Hematopoietic multipotent progenitor cell treated with erythropoietin and hydrocortisone succinate and interleukin-3 and kit ligand, for 17 days (in vitro differentiated cells): Measurements from ENCODE around the gene KIF26B.
"Not testable (repeated sequence)": the region's sequence is repeated elsewhere in the genome, so short reads cannot be mapped to it uniquely, and the experiment has no call there.

Experiments
- DNase-seq: peaks from one replicate; pipeline ENCODE4 v3.0.0-alpha.2; 2015; ENCODE audit warnings: low spot score

KIF26B gene

DNA sequence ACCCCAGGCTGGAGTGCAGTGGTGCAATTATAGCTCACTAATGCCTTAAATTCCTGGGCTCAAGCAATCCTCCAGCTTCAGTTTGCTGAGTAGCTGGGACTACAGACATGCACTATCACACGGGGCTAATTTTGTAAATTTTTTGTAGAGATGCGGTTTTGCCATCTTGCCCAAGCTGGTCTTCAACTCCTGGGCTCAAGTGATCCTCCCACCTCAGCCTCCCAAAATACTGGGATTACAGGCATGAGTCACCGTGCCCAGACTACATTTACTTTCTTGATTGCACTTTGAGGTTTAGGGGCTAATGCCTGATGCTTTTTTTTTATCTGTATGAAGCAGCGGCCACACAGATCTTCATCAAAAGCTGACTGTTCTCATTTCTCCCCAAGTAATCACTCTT, 124.6 kb downstream of the KIF26B start:
- DNase-seq: no peak

DNA sequence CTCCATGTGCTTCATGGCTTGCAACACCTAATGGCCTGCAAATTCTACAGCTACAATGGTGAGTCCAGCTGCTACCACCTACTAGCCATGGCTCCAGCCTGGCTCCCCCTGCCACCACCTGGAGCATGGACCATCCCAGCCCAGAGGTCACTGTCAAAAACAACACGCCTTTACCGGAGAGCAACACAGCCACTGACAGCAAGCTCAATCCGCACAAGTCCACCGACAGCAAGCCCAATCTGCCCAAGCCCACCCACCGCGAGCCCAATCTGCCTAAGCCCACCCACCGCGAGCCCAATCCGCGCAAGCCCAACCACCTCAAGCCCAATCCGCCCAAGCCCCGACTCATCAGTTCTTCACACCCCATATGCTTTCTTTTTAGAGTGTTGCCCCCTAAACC, 128.2 kb downstream of the KIF26B start:
- no peak for DNase-seq

DNA sequence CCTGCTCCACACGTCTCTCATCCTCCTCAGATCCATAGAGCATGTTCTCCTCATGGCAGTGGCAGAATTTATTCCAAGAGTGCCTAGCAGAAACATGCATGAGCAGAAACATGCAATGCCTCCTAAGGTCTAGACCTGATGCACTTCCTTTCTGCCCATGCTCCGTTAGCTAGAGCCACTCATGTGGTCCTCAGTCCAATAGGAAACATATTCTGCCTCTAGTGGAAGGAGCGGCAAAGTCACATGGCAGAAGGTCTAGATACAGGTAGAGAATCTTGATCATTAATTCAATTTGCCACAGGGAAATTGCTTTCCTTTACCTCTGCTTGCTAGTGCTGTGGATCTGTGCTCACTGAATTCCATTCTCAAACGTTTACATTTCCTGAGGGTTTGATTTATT, 130.4 kb downstream of the KIF26B start:
- no peak for DNase-seq

DNA sequence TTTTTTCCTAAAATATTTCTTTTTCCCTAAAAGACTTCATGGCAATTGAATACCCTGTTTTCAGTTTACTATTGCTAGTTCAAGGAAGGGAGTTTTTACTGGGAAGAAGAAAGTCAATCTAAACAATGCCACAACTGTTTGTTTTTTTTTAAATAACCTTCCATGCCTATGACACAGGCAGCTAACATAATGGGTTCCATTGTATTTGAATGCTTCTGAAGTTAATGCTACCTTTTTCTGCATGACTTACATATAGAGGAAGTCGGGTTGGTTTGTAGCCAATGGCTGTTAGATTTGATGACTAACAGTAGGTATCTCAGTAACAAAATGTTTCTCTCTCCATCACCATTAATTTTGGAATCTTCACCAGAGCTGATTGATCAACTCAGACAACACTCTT, 134.0 kb downstream of the KIF26B start:
- no peak for DNase-seq

DNA sequence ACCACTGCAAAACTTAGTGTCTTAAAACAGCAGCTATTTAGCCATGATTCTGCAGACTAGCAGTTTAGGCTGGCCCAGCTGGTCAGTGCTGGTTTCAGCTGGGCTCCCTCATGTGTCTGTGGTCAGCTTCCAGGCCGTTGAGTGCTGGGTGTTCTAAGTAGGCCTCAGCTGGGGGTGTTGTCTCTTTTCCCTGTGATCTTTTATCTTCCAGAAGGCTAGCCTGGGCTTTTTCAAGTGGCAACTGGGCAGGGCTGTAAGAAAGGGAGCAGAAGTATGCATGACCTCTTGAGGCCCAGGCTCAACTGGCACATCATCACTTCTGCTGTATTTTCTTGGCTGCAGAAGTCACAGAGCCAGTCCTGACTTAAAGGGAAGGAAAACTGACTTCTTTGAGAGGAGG, 136.1 kb downstream of the KIF26B start:
- DNase-seq: no peak

DNA sequence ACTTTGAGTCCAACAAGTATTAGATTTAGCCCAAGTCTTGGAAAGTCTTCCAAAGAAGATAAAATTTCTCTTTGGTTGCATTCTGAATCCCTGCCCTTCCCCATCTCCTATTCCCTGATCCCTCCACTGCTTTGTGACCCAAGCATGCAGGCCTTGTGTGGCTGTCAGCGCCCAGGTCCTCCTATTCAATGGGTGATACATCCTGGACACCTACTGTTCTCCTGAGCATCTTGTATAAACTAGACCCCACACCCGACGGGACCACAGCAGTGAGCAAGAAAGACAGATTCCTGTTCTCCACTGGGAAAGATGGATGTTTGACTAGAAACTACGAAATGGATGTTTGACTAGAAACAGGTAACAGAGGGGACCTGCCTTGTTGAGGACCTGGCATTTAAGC, 136.6 kb downstream of the KIF26B start:
- no peak for DNase-seq

DNA sequence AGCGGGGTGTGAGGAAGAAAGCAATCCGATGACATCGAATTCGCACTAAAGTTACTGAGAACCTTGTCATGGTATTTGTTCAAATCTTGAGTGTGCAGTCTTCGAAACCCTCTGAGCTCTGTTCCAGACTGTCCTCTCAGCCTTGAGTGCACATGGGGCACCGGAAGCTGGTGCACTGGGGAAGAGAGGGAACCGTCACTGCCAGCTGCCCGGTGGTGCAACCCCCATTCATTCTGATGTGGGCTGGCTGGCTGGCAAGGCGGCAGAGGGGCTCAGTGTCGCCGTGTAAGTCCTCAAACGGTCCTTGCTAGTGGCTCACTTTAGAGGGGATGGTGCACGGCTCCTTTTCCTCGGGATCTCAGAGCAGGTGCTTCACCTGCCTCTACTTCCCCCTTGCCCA, 137.4 kb downstream of the KIF26B start:
- no peak for DNase-seq

DNA sequence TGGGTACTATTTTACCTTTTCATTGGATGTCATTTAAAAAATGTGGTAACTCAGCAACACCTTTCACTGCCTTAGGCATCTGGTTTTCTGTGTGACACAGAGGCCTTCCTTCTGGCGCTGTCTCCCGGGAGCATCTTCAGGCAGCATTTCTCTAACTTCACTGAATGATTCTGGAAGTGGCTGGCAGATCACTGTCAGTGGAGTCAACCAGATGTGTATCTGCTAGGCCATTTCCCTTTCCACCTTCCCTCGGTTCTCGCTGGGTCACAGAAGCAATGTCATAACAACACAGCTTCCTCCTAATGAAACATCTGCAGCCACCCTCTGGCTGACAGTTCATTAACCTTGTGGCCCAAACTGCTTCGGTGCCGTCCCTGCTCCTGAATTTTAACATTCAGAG, 137.8 kb downstream of the KIF26B start:
- DNase-seq: no peak

DNA sequence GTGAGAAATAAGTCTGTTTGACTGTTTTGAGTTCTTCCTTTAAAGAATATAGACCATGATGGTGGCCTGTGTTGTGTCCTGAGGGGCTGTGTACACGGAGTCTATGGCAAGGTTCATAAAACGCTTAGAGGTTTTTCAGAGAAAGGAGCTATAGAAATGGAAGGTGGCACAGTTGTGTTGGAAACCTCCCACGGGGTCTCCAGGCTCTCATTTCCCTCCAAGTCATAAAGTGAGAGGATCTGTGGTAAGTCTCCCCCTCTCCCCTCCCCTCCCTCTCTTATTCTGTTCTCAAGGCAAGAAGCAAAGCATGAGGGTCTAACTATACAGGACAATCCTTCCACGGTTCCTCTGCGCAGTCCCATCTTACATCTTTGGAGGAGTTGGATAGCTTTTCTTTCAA, 139.2 kb downstream of the KIF26B start:
- no peak for DNase-seq

DNA sequence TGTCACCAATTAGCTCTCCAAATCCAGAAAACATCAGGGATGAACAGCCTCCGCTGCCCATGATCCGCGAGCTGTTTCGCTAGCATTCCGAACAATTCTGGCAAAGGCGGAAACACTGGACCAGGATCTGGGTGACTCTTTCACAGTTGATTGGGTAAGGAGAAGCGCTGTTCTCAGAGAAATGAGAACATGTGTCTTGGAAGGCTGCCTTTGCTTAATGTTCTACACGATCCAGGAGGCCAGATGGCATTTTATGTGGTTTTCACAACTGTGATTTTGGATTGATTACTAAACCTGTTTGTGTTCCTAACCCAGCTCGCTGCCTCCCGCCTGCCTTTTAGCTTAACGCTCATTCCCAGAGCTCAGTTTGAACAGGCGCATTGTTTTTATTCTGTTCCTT, 144.0 kb downstream of the KIF26B start:
- no peak for DNase-seq

DNA sequence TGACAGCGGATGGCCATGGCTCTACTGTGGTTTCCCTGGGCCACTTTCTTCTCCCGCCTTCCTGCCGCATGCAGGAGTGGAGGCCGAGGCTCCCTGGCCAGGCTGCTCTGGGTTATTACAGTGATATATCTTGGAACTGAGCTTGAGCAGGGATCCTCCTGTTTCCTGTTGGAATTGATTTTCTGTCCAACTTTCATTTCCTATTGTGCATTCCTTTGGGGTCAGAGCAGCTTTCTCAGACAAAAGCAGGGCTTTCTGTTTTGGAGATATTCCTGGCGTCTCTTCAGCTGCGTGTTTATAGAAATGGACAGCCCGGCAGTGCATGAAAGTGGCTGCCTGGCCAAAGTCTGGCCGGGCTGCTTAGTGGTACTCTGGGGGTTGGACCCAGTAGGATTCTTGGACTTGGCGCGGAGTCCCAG, 146.4 kb downstream of the KIF26B start:
- no peak for DNase-seq

DNA sequence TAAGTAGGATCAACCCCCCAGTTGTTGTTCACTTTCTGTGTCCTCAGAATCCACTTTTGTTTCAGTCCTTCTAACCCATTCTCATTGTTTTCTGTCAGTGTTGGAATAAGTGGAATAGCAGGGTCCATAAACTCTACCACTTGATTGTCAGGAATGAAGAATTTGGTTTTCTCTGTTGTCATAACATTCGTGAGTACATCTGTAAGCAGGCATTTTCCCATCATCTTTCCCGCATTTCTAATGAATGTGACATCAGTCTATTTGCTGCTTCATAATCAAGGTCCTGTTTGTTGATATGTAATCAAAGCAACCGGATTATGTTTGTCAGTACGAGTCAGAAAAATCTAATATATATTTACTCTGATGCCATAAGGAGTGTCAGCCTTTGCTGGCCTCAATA, 147.1 kb downstream of the KIF26B start:
- no peak for DNase-seq

DNA sequence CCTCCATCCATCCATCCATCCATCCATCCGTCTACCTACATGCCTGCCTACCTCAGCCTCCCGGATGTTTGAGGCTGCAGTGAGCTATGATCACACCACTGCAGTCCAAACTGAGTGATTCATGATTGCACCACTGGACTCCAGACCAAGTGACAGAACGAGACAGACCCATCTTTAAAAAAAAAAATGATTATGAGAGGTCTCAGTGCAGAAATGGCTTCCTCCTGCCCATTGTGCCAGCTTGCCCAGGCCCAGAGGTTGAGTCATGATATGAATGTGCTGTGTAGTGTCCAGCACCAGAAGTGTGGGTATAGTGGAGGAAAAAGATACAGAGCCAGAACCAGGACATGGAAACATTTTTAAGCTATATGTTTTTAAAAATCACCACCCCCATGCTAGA, 149.9 kb downstream of the KIF26B start:
- DNase-seq: no peak

DNA sequence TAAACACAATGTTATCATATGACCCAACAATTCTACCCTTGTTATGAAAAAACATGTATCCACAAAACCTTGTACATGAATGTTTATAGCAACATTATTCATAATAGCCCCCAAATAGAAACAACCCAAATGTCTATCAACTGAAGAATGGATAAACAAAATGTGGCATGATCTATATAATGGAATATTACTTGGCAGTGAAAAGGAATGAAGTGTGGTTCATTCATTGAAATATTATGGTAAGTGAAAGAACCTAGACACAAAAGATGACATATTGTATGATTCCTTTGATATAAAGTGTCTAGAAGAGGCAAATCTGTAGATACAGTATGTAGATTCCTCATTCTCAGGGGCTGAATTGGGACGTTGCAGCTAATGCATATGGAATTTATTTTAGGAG, 151.2 kb downstream of the KIF26B start:
- no peak for DNase-seq

DNA sequence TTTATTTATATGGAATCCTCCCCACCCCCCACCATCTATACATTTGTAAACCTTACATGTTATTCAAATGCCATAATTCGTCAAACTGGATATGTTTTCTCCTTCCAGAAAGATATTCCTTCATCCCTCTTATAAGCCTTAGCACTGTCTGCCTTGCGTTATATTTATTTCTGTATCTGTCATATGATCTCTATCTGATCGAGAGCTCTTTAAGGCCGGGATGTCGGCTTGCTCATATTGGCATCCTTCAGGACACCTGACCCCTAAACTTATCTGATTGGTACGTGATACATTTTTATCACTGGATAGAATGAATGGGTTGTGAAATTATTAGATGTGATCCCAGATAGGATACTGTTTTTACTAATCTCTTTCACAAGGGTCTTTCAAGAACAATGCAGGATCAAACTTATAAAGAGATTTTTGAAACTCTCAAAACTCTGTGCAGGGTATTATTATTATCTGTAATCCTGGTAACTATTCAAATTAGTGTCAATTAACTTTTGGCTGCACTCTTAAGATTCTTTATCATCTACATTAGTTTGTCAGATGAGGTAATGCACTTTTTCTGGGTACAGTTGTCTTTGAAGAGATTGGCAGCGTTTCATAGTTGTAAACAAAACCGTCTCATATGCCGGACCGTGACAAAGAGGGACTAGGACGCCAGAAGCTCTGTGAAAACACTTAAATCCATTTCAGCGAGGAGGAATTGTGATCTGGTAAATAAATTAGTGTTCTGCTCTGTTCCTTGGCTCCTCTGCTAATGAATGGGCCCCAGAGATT, 152.0 kb downstream of the KIF26B start:
- no peak for DNase-seq

DNA sequence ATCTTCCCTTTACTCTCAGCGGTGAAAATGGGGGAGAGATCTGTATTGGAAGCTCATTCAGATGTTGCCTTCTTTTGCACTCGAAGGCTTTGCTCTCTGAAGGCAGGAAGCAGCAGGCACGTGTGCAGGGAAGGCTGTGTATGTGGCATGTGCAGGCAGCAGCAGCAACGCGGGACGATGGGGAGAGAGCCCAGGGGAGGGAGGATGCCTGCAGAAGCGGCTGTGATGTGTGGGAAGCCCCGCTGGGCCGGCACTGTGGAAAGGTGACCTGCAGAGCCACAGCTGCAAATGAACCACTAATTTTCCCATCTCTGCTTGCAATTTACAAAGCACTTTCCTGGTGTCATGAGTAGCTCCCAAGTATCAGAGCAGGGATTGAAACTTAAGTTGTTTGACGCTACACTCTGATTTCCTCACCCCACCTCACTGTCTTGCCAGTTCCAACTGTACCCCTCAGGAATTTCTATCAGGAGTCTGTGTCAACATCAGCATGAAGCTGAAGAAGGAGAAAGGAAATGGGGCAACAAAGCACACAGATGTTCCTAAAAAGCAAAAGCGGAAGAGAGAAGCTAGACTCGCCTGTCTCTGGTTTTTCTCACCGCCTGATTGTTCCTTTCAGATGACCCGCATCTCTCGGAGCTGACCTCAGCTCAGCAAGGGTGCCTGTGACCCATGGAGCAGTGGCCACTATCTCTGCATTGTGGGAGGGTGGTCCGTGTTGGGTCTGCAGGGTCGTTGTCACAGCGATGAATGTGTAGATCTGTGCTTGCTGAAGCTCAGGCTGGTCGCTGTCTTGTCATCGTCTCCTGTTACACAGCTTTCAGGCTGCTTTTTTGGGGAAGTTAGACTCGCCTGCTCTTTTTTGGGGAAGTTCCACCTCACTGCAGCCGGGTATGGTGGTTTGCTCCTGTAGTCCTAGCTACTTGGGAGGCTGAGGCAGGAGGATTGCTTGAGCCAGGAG, 156.1 kb downstream of the KIF26B start:
- DNase-seq: no peak

DNA sequence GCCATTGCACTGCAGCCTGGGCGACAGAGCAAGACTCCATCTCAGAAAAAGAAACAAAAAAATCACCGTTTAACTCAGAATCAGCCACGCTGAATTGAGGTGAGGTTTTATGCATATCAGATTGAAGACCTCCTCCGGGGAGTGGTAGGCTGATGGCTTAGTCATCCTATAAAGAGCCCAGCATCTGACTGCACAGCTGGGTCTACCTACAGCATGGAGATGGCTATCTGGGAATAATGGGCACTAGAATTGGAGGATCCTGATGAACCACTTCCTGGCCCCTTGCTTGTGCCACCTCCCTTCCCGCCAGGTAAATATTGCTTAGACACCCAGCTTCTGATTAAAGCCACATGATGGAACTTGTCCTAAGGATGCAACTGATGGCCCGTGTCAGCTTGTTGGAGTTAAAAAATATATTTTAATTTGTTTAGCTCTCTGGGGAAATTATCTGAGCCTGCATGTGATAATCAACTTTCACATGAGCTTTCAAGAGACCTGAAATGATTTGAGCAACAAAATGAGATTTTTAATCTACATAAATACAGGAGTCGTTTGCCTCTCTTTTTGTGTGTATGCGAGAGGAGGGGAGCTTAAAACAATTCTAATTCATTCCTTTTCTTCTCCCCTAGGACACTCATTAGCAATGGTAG, 157.2 kb downstream of the KIF26B start:
- no peak for DNase-seq

DNA sequence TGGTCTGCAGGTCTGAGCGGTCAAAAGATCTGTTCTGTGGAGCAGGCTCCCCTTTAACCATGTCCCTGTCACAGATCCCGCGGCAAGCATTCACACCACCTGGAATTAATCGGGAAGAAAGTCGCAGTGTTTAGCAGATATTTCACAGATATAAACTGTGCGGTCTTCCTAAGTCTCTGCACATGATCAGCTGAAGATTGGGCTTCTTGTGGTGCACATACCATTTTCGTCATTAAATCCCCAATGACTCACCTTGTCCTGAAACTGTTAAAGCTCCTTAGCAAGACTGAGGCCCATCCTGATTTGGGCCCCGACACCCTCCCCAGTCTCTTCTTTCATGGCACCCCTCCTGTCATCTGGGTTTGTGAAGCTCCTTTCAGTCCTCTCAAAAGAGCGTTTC, 158.8 kb downstream of the KIF26B start:
- DNase-seq: no peak

DNA sequence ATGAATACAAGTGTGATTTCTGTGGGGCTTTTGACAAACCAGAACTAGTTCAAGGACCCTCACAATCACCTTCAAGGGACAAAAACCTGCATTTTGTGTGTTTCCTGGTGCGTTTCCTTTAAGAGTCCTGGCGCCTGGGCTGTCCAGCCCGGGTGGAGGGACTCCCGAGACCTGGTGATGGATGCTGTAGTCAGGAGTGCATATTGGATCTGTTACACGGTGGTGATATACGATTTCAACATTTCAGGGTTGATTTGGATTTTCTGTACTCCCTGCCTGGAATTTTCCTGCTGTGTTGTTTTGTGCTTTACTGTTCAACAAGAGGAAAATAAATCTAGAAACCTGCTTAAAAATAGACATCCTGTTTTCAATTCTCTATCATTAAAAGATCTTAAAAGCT, 162.0 kb downstream of the KIF26B start:
- no peak for DNase-seq

DNA sequence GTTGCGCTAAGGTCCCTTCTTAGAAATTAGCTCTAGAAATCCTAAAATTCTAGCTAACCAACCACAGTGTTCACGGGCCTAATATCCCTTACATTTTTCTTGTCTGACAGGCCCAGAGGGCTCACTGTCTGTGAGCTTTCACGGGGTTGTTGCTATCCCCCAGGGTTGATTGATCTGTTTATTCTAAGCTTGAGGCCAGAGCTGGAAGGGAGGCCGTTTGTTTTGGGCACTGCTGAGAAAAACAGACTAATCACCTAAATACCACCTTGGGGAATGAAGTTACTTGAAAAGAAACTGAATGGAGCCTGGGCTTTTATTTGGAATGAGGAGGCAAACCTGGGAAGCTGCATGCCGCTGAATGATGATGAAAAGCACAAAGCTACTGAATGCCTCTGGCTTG, 162.4 kb downstream of the KIF26B start:
- no peak for DNase-seq

DNA sequence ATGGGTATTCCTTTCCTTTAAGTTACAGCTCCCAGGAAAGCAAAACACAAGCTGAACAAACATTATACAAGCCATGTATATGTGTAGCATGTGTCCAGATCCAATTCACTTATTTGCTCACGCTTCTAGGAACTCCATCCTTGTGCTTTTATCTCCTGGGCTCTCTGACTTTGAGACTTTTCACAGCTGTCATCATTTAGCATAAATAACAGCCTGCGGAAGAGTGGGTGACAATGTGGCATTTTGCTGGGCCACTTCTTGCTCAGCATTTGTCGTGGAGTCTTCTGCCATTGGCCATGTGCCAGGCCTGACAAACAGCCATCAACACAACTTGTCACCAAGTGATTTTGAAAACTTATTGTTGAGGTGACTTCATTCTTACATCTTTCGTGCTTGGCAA, 164.3 kb downstream of the KIF26B start:
- DNase-seq: no peak

DNA sequence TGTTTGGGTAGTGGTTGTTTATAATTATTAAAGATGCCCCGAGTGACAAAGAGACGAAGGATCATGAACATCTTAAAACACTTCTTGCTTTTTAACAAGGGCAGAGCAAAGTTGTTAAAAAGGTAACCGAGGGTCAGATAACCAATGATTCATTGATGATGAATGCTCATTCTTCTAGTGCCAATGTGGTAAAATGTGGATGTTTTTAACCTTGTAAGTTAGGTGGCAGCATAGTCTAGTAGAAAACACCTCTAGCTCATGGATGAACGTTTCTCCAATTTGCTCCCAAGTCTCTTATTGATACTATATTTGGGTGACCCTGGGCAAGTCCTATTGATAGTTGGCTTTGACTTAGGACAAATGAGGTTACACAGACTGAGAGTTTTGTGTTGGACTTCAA, 167.9 kb downstream of the KIF26B start:
- no peak for DNase-seq

DNA sequence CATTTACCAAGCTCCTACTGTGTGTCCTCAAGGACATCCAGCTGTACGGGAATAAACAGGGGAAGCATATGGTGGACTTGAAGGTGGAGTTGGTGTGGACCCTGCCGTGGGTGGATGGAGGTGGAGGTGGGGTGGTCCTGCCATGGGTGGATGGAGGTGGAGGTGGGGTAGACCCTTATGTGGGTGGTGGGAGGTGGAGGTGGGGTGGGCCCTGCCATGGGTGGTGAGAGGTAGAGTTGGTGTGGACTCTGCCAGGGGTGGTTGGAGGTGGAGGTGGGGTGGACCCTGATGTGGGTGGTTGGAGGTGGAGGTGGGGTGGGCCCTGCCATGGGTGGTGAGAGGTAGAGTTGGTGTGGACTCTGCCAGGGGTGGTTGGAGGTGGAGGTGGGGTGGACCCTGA, 169.0 kb downstream of the KIF26B start:
- DNase-seq: not testable (repeated sequence)
